Glutamatergic neuron (in vitro differentiated cells): Measurements from ENCODE around the gene SGCA. TPM values are rescaled to one million over a fixed set of nuclear protein-coding genes. Genes with fewer than 3 reads are reported as not detected.

Experiments used
- DNase-seq: peaks from one replicate; pipeline ENCODE4 v3.0.0; 2022
- H3K27ac Mint-ChIP-seq: one replicate; pipeline ENCODE4 v1.8.0; 2020; ENCODE audit warnings: mild to moderate bottlenecking, mixed read lengths, inconsistent platforms; ENCODE audit not compliant: unreplicated experiment
- H3K27me3 Mint-ChIP-seq: one replicate; pipeline ENCODE4 v1.8.0; 2020; ENCODE audit warnings: mild to moderate bottlenecking, moderate library complexity, mixed read lengths, inconsistent platforms; ENCODE audit not compliant: unreplicated experiment
- H3K36me3 Mint-ChIP-seq: one replicate; pipeline ENCODE4 v1.8.0; 2020; ENCODE audit warnings: mild to moderate bottlenecking, mixed read lengths, inconsistent platforms; ENCODE audit not compliant: unreplicated experiment
- H3K4me1 Mint-ChIP-seq: one replicate; pipeline ENCODE4 v1.8.0; 2020; ENCODE audit warnings: mild to moderate bottlenecking, low read depth, mixed read lengths, inconsistent platforms; ENCODE audit not compliant: unreplicated experiment
- H3K4me3 Mint-ChIP-seq: one replicate; pipeline ENCODE4 v1.8.0; 2020; ENCODE audit warnings: mild to moderate bottlenecking, mixed read lengths, inconsistent platforms; ENCODE audit not compliant: unreplicated experiment
- H3K9me3 Mint-ChIP-seq: one replicate; pipeline ENCODE4 v1.8.0; 2020; ENCODE audit warnings: mild to moderate bottlenecking, moderate library complexity, mixed read lengths, inconsistent platforms; ENCODE audit not compliant: unreplicated experiment
- CTCF ChIP-seq: fragments of 200-600 bp; sonication (generic); IDR thresholded peaks from one replicate; pipeline ENCODE4 v1.5.0; 2021; ENCODE audit not compliant: partially characterized antibody, unreplicated experiment
- total RNA-seq: library from RNA; stranded (reverse); fragmentation: NEBNext Ultra II Directional; extraction: Animal tissue kit (Norgen Biotek cat#: 25700); gene quantifications from one replicate; pipeline ENCODE4 v1.2.1, GENCODE V29; 2021; ENCODE audit not compliant: unreplicated experiment

The SGCA gene
- total RNA-seq, 1 donor from 2014 or later: 1.3 TPM

- Mint-ChIP-seq H3K9me3 (peaks cover 8% of the 10 kb centered on the region), H3K4me1 (peaks cover 6% of the 10 kb centered on the region), H3K36me3 (no peaks in the 10 kb centered on the region), H3K27ac (no peak overlapping the region), H3K4me3 (no peak overlapping the region), H3K27me3 (peaks cover 3% of the 10 kb centered on the region)
- no peak for TF ChIP-seq CTCF
- no peak for DNase-seq
Observed at GRCh38 chr17:50222922-50223321, 57.1 kb downstream of the SGCA start.

Other genes with a start within 250 kb of the SGCA start
- 0.29 TPM for gene DLX4, start 196.8 kb upstream of the SGCA start, total RNA-seq
- 0.37 TPM for gene DLX3, start 170.8 kb upstream of the SGCA start, total RNA-seq
- 13.2 TPM for gene ITGA3, start 109.9 kb upstream of the SGCA start, total RNA-seq
- 36.9 TPM for gene PDK2, start 70.7 kb upstream of the SGCA start, total RNA-seq
- 95.0 TPM for gene SAMD14, start 35.8 kb upstream of the SGCA start, total RNA-seq
- 74.0 TPM for gene PPP1R9B, start 15.3 kb upstream of the SGCA start, total RNA-seq
- 10.1 TPM for gene COL1A1, start 35.6 kb downstream of the SGCA start, total RNA-seq
- not detected for gene TMEM92, start 108.5 kb downstream of the SGCA start, total RNA-seq
- 11.0 TPM for gene XYLT2, start 180.1 kb downstream of the SGCA start, total RNA-seq
- 77.2 TPM for gene MRPL27, start 207.2 kb downstream of the SGCA start, total RNA-seq
- 4.7 TPM for gene EME1, start 207.2 kb downstream of the SGCA start, total RNA-seq
- 73.9 TPM for gene LRRC59, start 231.5 kb downstream of the SGCA start, total RNA-seq